K562 treated with DMSO at 1 percent for 4 hours (cell line): ENCODE data around the gene MAPT. TPM values are rescaled to one million over a fixed set of nuclear protein-coding genes. Genes with fewer than 3 reads are reported as not detected.

Source experiments
- total RNA-seq: library from RNA; unstranded; fragments of 300-600 nt; gene quantifications from 2 replicates; pipeline ENCODE4 v1.2.3, GENCODE V29; 2022; ENCODE audit not compliant: insufficient read depth

Gene MAPT
- total RNA-seq = 2.8 and 3.7 TPM in 2 replicates

GRCh38 chr17:45894022-45894784 lies at the start of gene MAPT:
Gene MAPT, plus strand, starts transcription at chr17:45894554. Its CDS starts 67,784 bp downstream, at chr17:45962338.

GRCh38 chr17:45844695-45845375 lies 49.5 kb upstream of the MAPT start, which contains the start of gene SPPL2C:
Gene SPPL2C, plus strand, starts transcription at chr17:45844881. Its CDS starts 26 bp downstream, at chr17:45844907.

GRCh38 chr17:45998987-45999899 lies 104.9 kb downstream of the MAPT start, which contains the start of gene STH:
Gene STH, plus strand, starts transcription at chr17:45999250. Its CDS starts 30 bp downstream, at chr17:45999280.

Other genes starting within 250 kb of the MAPT start
- gene CRHR1, start 110.2 kb upstream of the MAPT start, total RNA-seq = not detected in 2 replicates
- not detected in 2 replicates for gene SPPL2C, start 49.7 kb upstream of the MAPT start, total RNA-seq
- not detected in 2 replicates for gene STH, start 104.7 kb downstream of the MAPT start, total RNA-seq